HG02763 (cell line): ENCODE data around the gene MT1B.

Source experiments
- ATAC-seq: cut with Tn5 transposase; IDR thresholded peaks from one replicate; pipeline ENCODE4 v1.9.1; 2021; ENCODE audit warnings: mild to moderate bottlenecking, moderate library complexity; ENCODE audit not compliant: unreplicated experiment

MT1B gene

GRCh38 chr16:56636616-56637413 lies 14.9 kb upstream of the MT1B start:
- no peak for ATAC-seq

- no peak for ATAC-seq
These were observed 13.6 kb upstream of the MT1B start, which contains the start of gene MT1A for GRCh38 chr16:56637814-56638750. Gene MT1A, plus strand, starts transcription at chr16:56638666. Its CDS starts 73 bp downstream, at chr16:56638739.

GRCh38 chr16:56639045-56639444 lies 12.6 kb upstream of the MT1B start:
- ATAC-seq = no peak

GRCh38 chr16:56640076-56640475 lies 11.6 kb upstream of the MT1B start:
- ATAC-seq = no peak

- ATAC-seq = no peak
These were observed 10.5 kb upstream of the MT1B start for GRCh38 chr16:56641166-56641565.

- peak; percentile 53 for ATAC-seq
These were observed 8.5 kb upstream of the MT1B start for GRCh38 chr16:56643080-56643778.

- ATAC-seq = no peak
These were observed 7.9 kb upstream of the MT1B start for GRCh38 chr16:56643833-56644232.

GRCh38 chr16:56645311-56645710 lies 6.4 kb upstream of the MT1B start:
- ATAC-seq = no peak

- ATAC-seq = no peak
These were observed 5.8 kb upstream of the MT1B start for GRCh38 chr16:56645838-56646237.

- ATAC-seq = no peak
These were observed 3.9 kb upstream of the MT1B start for GRCh38 chr16:56647641-56648431.

- ATAC-seq = no peak
These were observed 2.4 kb upstream of the MT1B start for GRCh38 chr16:56649271-56649670.

- no peak for ATAC-seq
These were observed 1.9 kb upstream of the MT1B start for GRCh38 chr16:56649820-56650219.

- no peak for ATAC-seq
These were observed 914 bp downstream of the MT1B start for GRCh38 chr16:56652600-56652999.

GRCh38 chr16:56653218-56653617 lies 1.5 kb downstream of the MT1B start:
- ATAC-seq = no peak

GRCh38 chr16:56657555-56658326 lies 6.1 kb downstream of the MT1B start, which contains the start of gene MT1F:
Gene MT1F, plus strand, starts transcription at chr16:56657959. Its CDS starts 100 bp downstream, at chr16:56658059.
- ATAC-seq = no peak

GRCh38 chr16:56658327-56658875 lies 6.7 kb downstream of the MT1B start:
- ATAC-seq = no peak

GRCh38 chr16:56662357-56663354 lies 11.0 kb downstream of the MT1B start:
- no peak for ATAC-seq

GRCh38 chr16:56664506-56664905 lies 12.8 kb downstream of the MT1B start:
- ATAC-seq = no peak
